ENCODE results near the gene CD276.

The CD276 gene

GRCh38 chr15:73746883-73747282, 62.7 kb downstream of the CD276 start:
- DNase-seq (ENCODE audit: low read depth in 2 of 2, low spot score in 1 of 2), result no peak

DNA sequence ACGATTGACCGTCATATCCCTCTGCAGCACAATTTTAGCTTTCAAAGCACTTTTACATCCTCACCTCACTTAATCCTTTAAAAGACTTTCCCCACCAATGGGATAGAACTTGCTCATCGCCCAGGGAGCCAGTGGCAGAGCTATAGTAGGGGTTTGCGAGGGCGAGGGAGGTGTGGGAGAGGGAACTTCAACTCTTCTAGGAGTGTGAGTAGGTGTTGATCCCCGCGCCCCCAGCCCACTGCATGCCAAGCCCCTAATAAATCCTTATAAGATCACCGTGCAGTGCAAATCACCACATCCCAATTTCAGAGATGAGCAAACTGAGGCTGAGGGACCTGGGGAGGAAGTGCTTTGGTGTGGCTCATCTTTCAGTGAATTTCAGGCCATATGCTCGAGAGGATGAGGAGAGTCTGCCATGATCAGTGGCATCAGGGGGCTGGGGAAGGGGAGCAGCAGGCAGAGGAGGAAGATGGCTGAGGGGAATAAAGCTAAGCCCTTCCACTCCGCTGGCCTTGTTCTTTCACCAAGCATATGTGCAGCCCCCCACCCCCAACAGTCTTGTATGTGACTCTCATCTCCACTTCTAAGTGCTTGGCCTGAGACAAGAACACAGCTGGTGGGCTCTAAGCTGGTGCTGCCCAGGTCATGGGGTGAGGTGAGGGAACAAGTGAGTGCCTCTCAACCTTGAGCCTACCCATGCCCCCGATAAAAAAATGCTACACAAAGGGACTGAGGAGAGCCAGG, 63.8 kb downstream of the CD276 start:
- DNase-seq (ENCODE audit: low read depth in 2 of 2, low spot score in 1 of 2), result no peak

DNA sequence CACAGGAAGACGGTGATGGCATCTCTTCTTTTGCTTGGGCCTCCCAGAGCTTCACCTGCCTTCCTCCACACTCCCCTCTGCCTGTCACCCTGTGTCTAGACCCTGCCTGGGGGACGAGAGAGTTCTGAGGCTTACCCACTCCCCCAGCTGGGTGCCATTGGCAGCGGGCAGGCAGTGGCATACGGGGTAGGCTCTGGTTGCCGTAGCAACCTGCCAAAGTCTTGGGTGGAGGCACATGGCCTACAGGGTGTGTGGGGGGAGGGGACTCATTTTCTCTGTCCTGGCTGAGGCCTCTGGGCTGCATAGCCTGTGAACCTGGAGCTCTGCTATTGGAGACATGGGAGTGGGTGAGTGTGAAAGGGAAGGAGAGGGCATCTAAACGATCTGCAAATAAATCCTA, 64.5 kb downstream of the CD276 start:
- no peak for DNase-seq (ENCODE audit: low read depth in 2 of 2, low spot score in 1 of 2)

GRCh38 chr15:73749533-73749932, 65.3 kb downstream of the CD276 start:
- no peak for DNase-seq (ENCODE audit: low read depth in 2 of 2, low spot score in 1 of 2)

GRCh38 chr15:73749971-73750370, 65.8 kb downstream of the CD276 start:
- DNase-seq (ENCODE audit: low read depth in 2 of 2, low spot score in 1 of 2), result no peak

DNA sequence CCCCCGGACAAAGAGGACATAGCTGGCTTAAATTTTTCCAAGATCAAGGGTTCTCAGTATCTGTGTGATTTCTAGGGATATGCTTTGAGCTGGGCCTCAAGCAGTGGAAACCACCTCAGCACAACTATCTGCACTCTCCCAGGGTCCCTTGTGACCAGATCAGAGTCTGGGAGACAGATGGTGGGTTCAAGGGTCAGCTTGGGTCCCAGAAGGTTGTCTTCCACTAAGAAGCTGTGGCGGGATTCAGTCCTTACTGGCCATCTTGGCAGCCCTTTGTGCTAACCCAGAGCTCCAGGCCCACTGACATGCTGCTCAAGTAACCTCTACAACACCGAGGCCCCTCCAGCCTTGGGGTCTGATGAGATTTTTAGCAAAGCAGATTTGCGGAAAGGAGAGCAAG, 66.3 kb downstream of the CD276 start:
- DNase-seq (ENCODE audit: low read depth in 2 of 2, low spot score in 1 of 2), result no peak

DNA sequence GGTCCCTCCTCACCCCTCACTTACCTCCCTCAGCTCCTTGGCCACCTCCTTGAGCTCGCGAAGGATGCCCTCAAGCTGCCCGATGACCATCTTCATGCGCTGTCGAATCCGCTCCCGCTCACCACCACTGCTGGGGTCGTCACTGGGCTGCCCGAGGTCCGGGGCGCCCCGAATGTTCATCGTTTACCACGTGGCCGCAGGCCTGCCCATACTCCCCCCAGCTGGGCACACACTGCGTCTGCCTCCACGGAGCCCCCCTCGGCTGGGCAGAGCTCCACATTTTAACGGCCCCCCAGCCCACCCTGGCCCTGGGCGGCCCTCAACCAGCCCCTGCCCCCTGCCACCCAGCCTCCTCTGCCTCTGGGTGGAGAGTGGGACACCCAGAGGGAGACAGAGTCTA, 66.8 kb downstream of the CD276 start:
- no peak for DNase-seq (ENCODE audit: low read depth in 2 of 2, low spot score in 1 of 2)

DNA sequence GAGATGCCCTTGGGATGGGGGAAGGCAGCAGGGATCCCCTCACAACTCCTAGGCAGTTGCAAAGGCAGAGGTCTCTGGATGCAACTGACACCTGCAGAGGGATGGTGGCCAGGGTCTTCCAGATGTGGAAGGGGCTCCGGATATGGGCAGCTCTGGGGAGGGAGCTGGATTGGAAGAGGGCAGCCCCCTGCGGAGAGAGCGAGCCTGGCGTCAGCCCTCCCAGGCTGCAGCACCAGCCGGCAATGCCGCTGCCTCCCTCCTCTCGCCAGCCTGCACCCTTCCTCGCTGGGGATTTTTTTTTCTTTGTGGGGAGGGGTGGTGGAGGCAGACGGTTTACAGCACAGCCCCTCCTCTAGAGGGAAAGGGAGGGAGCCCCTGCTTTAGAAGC, 67.3 kb downstream of the CD276 start:
- DNase-seq (ENCODE audit: low read depth in 2 of 2, low spot score in 1 of 2), result no peak

- no peak for DNase-seq (ENCODE audit: low read depth in 2 of 2, low spot score in 1 of 2)
These were observed 68.0 kb downstream of the CD276 start for GRCh38 chr15:73751899-73752805.

GRCh38 chr15:73752806-73753193, 68.6 kb downstream of the CD276 start:
- DNase-seq (ENCODE audit: low read depth in 2 of 2, low spot score in 1 of 2), result no peak

GRCh38 chr15:73753250-73754130, 69.3 kb downstream of the CD276 start, which contains the start of gene INSYN1:
INSYN1 (minus strand) TSS chr15:73753351; CDS start chr15:73751130, 2,221 bp downstream.
- DNase-seq (ENCODE audit: low read depth in 2 of 2, low spot score in 1 of 2), result no peak

GRCh38 chr15:73754461-73754860, 70.3 kb downstream of the CD276 start:
- no peak for DNase-seq (ENCODE audit: low read depth in 2 of 2, low spot score in 1 of 2)

DNA sequence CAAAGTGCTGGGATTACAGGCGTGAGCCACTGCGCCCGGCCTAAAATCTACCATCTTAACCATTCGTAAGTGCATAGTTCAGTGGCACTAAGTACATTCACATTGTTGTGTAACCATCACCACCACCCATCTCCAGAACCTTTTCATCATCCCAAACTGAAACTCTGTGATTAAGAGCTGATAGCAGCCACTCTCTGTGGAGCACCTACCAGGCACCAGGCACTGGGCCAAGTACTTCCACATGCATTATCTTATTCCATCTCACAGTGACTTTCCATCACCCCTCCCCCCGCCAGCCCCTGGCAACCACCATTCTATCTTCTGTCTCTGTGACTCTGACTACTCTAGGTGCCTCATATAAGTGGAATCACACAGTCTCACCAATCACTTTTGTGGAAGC, 71.3 kb downstream of the CD276 start:
- no peak for DNase-seq (ENCODE audit: low read depth in 2 of 2, low spot score in 1 of 2)

DNA sequence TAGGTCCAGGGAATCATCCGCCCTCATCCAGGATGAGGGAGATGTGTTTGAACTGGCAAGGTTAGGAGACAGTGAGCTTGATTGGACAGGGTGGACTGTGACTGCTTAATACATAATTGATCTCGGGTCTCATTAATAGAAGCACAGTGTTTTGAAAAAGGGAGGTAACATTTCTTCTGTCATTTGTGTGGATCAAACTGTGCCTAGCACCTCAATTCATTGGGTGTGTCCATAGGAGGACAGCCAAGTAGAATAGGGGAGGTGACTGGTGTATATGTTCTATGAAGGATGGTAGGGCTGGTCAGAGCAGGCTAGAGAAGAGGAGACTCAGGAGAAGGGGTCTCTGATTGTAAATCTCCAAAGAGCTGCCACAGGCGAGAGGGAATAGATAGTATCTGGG, 71.8 kb downstream of the CD276 start:
- DNase-seq (ENCODE audit: low read depth in 2 of 2, low spot score in 1 of 2), result no peak

GRCh38 chr15:73756390-73756789, 72.2 kb downstream of the CD276 start:
- no peak for DNase-seq (ENCODE audit: low read depth in 2 of 2, low spot score in 1 of 2)

DNA sequence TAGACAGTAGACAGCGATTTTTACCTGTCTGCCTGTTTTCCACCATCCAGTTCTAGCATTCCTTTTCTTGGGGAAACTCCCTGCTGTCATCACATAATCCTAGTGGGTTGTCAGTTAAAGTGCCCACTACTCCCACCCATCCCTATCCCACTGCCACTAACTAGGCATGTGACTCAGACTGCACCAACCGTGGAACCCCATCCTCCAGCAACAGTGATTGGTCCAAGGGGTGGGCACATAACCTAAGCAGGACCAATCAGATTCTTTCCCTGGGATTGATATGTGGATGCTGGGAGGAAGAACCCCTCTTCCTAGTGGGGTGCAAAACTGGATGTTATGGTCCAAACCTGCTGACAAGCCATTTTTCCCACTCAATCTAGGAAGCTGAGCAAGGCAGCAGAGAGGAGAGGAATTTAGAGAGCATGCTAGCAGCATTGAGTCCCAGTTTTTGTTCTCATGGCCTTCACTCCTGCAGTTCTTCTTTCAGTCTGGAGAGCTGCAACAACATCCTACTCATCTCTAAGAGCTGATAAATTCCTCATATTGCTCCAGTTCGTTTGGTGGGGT, 72.8 kb downstream of the CD276 start:
- DNase-seq (ENCODE audit: low read depth in 2 of 2, low spot score in 1 of 2), result no peak

- DNase-seq (ENCODE audit: low read depth in 2 of 2, low spot score in 1 of 2), result no peak
These were observed 73.4 kb downstream of the CD276 start for GRCh38 chr15:73757571-73757970.

DNA sequence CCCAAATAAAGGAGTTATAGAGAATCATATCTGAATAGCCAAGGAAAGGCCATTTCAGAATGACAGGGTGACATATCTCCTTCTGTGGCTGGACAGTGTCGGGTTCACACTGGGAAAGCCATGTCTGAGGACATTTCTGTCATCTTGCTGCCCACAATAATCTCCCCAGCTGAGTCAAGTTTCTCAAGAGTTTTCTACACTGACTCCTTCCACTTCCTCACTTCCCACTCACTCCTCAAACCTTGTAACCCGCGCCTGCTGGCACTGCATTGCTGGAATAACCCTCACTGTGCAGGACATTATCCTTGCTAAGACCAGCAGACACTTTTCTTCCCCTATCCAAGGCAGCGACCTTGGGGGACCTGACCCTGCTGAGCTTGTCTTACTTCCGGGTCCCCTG, 74.3 kb downstream of the CD276 start:
- DNase-seq (ENCODE audit: low read depth in 2 of 2, low spot score in 1 of 2), result no peak

DNA sequence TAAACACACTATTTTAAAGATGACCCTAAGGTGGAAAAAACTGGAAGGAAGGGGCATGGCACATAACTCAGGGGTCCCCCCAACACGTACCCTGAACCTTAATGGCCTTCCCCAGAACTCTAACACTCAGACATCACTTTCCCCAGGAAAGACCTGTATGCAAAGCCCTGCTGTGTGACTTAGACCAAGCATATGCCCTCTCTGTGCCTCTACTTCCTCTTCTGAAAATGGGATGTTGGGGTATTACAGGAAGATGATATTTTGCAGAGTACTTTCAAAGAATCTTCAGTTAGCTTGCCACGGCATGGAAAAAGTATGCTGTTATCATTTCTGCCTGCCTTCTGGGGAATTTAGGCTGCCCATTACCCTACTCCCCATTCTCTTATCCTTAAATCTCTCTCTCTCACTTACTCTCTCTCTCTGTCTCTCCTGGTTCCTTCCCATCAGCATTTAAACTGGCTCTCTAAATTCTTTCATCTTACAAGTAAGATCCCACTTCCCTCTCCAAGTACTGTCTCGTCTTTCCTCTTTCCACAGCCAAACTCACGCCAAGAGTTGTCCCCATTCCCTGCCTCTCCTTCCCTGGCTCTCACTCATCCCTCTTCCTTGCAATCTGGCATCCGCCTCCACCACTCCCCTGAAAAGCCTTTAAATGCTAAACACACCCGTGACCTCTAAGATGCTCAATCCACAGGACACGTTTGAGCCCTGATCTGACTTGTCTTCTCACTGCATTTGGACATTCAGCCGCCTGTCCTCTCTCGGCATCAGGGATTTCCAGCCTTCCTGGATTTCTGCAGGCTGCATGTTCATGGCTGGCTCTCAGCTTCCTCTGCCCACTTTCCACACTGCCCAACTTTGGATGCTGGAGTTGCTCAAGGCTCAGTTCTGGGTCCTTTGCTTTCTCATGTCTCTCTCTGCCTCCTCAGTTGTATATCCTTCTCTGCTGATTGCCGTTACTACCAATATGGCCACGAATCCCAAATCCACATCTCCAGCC, 76.4 kb downstream of the CD276 start:
- DNase-seq (ENCODE audit: low read depth in 2 of 2, low spot score in 1 of 2), result no peak

DNA sequence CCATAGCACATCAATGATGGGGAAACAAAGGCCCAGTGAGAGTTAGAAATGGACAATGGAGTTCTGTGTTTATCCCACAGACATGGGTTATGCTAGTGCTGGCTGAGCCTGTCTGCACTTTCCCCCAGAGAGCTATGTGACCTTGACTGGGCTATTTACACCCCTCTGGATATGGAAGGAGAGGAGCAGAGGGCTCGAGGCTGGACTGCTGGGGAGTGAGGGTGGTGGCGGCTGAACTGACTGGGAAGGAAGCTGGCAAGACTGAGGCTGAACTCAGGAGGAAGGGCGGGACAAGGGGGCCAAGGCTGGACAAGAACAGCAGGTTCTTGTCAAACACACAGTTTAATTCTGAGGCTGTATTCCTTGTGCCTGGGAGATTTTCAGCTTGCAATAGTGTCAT, 79.7 kb downstream of the CD276 start:
- no peak for DNase-seq (ENCODE audit: low read depth in 2 of 2, low spot score in 1 of 2)

All from stimulated activated CD8-positive, alpha-beta memory T cell treated with anti-CD3 and anti-CD28 coated beads, Interleukin-4, amount 100 ng/mL, for 4 hours (primary cell).